ENCODE measurements around the gene IER3IP1. TPM values are rescaled to one million over a fixed set of nuclear protein-coding genes. Genes with fewer than 3 reads are reported as not detected.

IER3IP1 gene
- total RNA-seq, 1 experiment from 2014 or later = 7.6 TPM

GRCh38 chr18:47143899-47144485 lies 32.2 kb downstream of the IER3IP1 start:
- no peak overlapping the region for H2BK12ac ChIP-seq (ENCODE audit: insufficient read length, low read depth, low read length)
- no peaks in the 10 kb centered on the region for H3K27me3 ChIP-seq (ENCODE audit: insufficient read depth, low read length)
- Mint-ChIP-seq H3K36me3 (ENCODE audit: insufficient read depth in 1 of 3, low read depth in 3 of 3) (peaks cover 0 to 16% (median 4%) of the 10 kb centered on the region in 3 experiments; a peak in 3 of 7 replicates), H3K4me1 (peaks cover 5 to 6% of the 10 kb centered on the region in 2 experiments), H3K4me3 (no peak overlapping the region), H3K27me3 (ENCODE audit: low read depth) (no peaks in the 10 kb centered on the region), H3K9me3 (no peaks in the 10 kb centered on the region), H3K27ac (no peak overlapping the region)
- H2BK15ac ChIP-seq (ENCODE audit: low read depth, low read length) = no peak overlapping the region
- no peak overlapping the region for H3K56ac ChIP-seq (ENCODE audit: insufficient read length, low read depth, low read length)
- peaks cover 13% of the 10 kb centered on the region for H3K79me1 ChIP-seq (ENCODE audit: insufficient read depth, low read depth, low read length, poor library complexity, severe bottlenecking)
- no peak overlapping the region for H3K18ac ChIP-seq (ENCODE audit: insufficient read length, low read depth, low read length)
- H3K23me2 ChIP-seq (ENCODE audit: insufficient read length, low read depth, low read length, poor library complexity, severe bottlenecking) = no peaks in the 10 kb centered on the region
- no peak overlapping the region for H2BK120ac ChIP-seq (ENCODE audit: low read depth, low read length, poor library complexity, severe bottlenecking)
- no peak overlapping the region for H3T11ph ChIP-seq (ENCODE audit: low read length)
- no peak overlapping the region for H3K4ac ChIP-seq (ENCODE audit: low read depth, low read length)
- H2BK5ac ChIP-seq (ENCODE audit: insufficient read length, low read length) = no peak overlapping the region
- peaks cover 16% of the 10 kb centered on the region; the same call in 1 of the 2 replicates for H3K79me2 ChIP-seq (ENCODE audit: insufficient read depth, low read length)
- H2AFZ ChIP-seq (ENCODE audit: low read length) = no peak overlapping the region
- no peak overlapping the region for H3K14ac ChIP-seq (ENCODE audit: insufficient read depth, low read length)
- H4K8ac ChIP-seq (replicated peaks; ENCODE audit: insufficient read length, low read depth, low read length) = no peak overlapping the region
- H2AK5ac ChIP-seq (ENCODE audit: insufficient read length, low read length) = no peak overlapping the region
- H3K9ac ChIP-seq (ENCODE audit: extremely low read depth, insufficient read length, low read length) = no peak overlapping the region
- TF ChIP-seq CTCF (conservative IDR thresholded peaks at IDR 0.05) = no peak
- no peaks in the 10 kb centered on the region for H4K20me1 ChIP-seq (ENCODE audit: control insufficient read depth, insufficient read depth, insufficient read length)
- no peak overlapping the region for H3K4me2 ChIP-seq (ENCODE audit: insufficient read depth, insufficient read length, low read length)
- WGBS (ENCODE audit: extremely low coverage, insufficient read length, low lambda C conversion rate) = no CpG with 5 or more reads among the region's 4 CpGs
- H3K9me3 ChIP-seq (ENCODE audit: control insufficient read depth, low read depth, low read length) = no peaks in the 10 kb centered on the region
- H4K5ac ChIP-seq (ENCODE audit: insufficient read length, low read depth, low read length) = no peak overlapping the region
- no peaks in the 10 kb centered on the region for H3K4me1 ChIP-seq (ENCODE audit: insufficient read depth, low read length)
- no peak for DNase-seq
- no peak overlapping the region for H3K27ac ChIP-seq (ENCODE audit: insufficient read length, low read depth, low read length)
- no peak overlapping the region for H3K23ac ChIP-seq (ENCODE audit: insufficient read length, low read depth, low read length)
- no peak overlapping the region for H2BK20ac ChIP-seq (ENCODE audit: low read depth, low read length, poor library complexity, severe bottlenecking)
- no peak overlapping the region for H4K91ac ChIP-seq (ENCODE audit: insufficient read length, low read depth, low read length)
